ENCODE results near the gene FOXL2.
"Not testable (repeated sequence)": the region's sequence is repeated elsewhere in the genome, so short reads cannot be mapped to it uniquely, and the experiment has no call there.

The FOXL2 gene

GRCh38 chr3:138923531-138923994 is 23.4 kb downstream of the FOXL2 start:
- peak; percentile 53 for DNase-seq

GRCh38 chr3:138922400-138922799 is 24.5 kb downstream of the FOXL2 start:
- DNase-seq = not testable (repeated sequence)

- no peak for DNase-seq
Observed at GRCh38 chr3:138921316-138922292, 25.3 kb downstream of the FOXL2 start.

- no peak for DNase-seq
Observed at GRCh38 chr3:138919325-138919724, 27.6 kb downstream of the FOXL2 start.

GRCh38 chr3:138916824-138917223 is 30.1 kb downstream of the FOXL2 start:
- no peak for DNase-seq

GRCh38 chr3:138915503-138916498 is 31.1 kb downstream of the FOXL2 start:
- DNase-seq = peak; percentile 88

GRCh38 chr3:138914870-138915502 is 32.0 kb downstream of the FOXL2 start:
- no peak for DNase-seq

- no peak for DNase-seq
Observed at GRCh38 chr3:138913766-138914165, 33.2 kb downstream of the FOXL2 start.

GRCh38 chr3:138912237-138912636 is 34.7 kb downstream of the FOXL2 start:
- DNase-seq = no peak

GRCh38 chr3:138911621-138912020 is 35.3 kb downstream of the FOXL2 start:
- DNase-seq = no peak

- no peak for DNase-seq
Observed at GRCh38 chr3:138909904-138910303, 37.0 kb downstream of the FOXL2 start.

GRCh38 chr3:138908846-138909245 is 38.1 kb downstream of the FOXL2 start:
- DNase-seq = no peak

- DNase-seq = no peak
Observed at GRCh38 chr3:138907539-138907938, 39.4 kb downstream of the FOXL2 start.

- no peak for DNase-seq
Observed at GRCh38 chr3:138902171-138902570, 44.8 kb downstream of the FOXL2 start.

- no peak for DNase-seq
Observed at GRCh38 chr3:138901567-138901966, 45.4 kb downstream of the FOXL2 start.

GRCh38 chr3:138899351-138899991 is 47.5 kb downstream of the FOXL2 start:
- no peak for DNase-seq

- DNase-seq = no peak
Observed at GRCh38 chr3:138898708-138899107, 48.2 kb downstream of the FOXL2 start.

GRCh38 chr3:138898301-138898700 is 48.6 kb downstream of the FOXL2 start:
- DNase-seq = no peak

Data from midbrain (tissue), 1 donor.